Uterus (tissue), 2 donors: ENCODE results near the gene TAS2R13.

Experiments used
- CTCF ChIP-seq, 4 experiments: fragments of 200-600 bp in 2 of 4; fragments of 450-650 bp in 2 of 4; sonication (generic) in 2 of 4; IDR thresholded peaks; one replicate each; pipeline ENCODE4 v1.5.1; 2016 to 2019; ENCODE audit warnings: antibody characterized with exemption in 4 of 4, mild to moderate bottlenecking in 2 of 4, moderate library complexity in 1 of 4
- POLR2A ChIP-seq, 2 donors: fragments of 450-650 bp; IDR thresholded peaks; one replicate each; pipeline ENCODE4 v1.6.1; 2016; ENCODE audit warnings: antibody characterized with exemption in 2 of 2, mild to moderate bottlenecking in 1 of 2, moderate library complexity in 1 of 2

GRCh38 chr12:10900972-10901371 is 8.4 kb downstream of the TAS2R13 start:
- TF ChIP-seq CTCF (IDR thresholded peaks at IDR 0.05) (no peak), POLR2A (IDR thresholded peaks at IDR 0.05) (no peak)
